Breast epithelium (tissue), 4 donors: ENCODE measurements around the gene GNAT2. TPM values are rescaled to one million over a fixed set of nuclear protein-coding genes. Genes with fewer than 3 reads are reported as not detected.

Source experiments
- DNase-seq, 2 donors: peaks; one replicate each; pipeline ENCODE4 v3.0.0-alpha.2; 2019; ENCODE audit warnings: low spot score in 2 of 2
- H3K27ac ChIP-seq, 2 donors: fragments of 200-600 bp; sonication (generic) in 1 of 2; one replicate each; pipeline ENCODE4 v1.5.1; 2016 to 2019; ENCODE audit warnings: mild to moderate bottlenecking in 1 of 2
- H3K27me3 ChIP-seq, 2 donors: fragments of 200-600 bp; sonication (generic) in 1 of 2; one replicate each; pipeline versions ENCODE4 v1.5.1 to v1.6.0; 2017 to 2019; ENCODE audit warnings: control low read depth in 1 of 2, mild to moderate bottlenecking in 1 of 2
- H3K36me3 ChIP-seq: fragments of 200-600 bp; one replicate; pipeline ENCODE4 v1.5.1; 2019
- H3K4me1 ChIP-seq, 2 donors: fragments of 200-600 bp; sonication (generic); one replicate each; pipeline ENCODE4 v1.5.1; 2016 to 2019; ENCODE audit warnings: control low read depth in 1 of 2
- H3K4me3 ChIP-seq, 3 donors: fragments of 200-600 bp; sonication (generic); 1 replicate in 2 of 3; 2 replicates in 1 of 3; pipeline ENCODE4 v1.5.1; 2016 to 2019; ENCODE audit warnings: mild to moderate bottlenecking in 3 of 3, moderate library complexity in 2 of 3
- H3K9me3 ChIP-seq, 2 donors: fragments of 200-600 bp; sonication (generic) in 1 of 2; one replicate each; pipeline ENCODE4 v1.5.1; 2016 to 2019; ENCODE audit warnings: control low read depth in 1 of 2
- POLR2A ChIP-seq: fragments of 450-650 bp; IDR thresholded peaks from one replicate; pipeline ENCODE4 v1.6.1; 2016; ENCODE audit warnings: antibody characterized with exemption, mild to moderate bottlenecking, moderate library complexity
- POLR2AphosphoS5 ChIP-seq, 3 donors: sonication (generic); formaldehyde crosslinking; IDR thresholded peaks; one replicate each; pipeline ENCODE4 v1.6.1; 2017; ENCODE audit warnings: antibody characterized with exemption in 3 of 3
- intact Hi-C: fragments of 100-400 bp; cut with DNase I; formaldehyde crosslinking; loops from one replicate; pipeline ENCODE4 v1.15.1; 2023; ENCODE audit warnings: low total_unique reads
- total RNA-seq, 3 donors: library from RNA; depleted of rRNA; stranded (reverse); fragments of >200 nt; gene quantifications; one replicate each; pipeline ENCODE4 v1.1.0, GENCODE V29; 2016
- TF ChIP-seq, protein P1 (sequence below), 3 donors: fragments of 450-650 bp; IDR thresholded peaks; one replicate each; pipeline ENCODE4 v1.5.1; 2016 to 2017; ENCODE audit warnings: antibody characterized with exemption in 3 of 3, mild to moderate bottlenecking in 3 of 3, moderate library complexity in 3 of 3

The GNAT2 gene
- total RNA-seq, 3 donors from 2014 or later = not detected

- DNase-seq = no peak
- H3K9me3 ChIP-seq = no peaks in the 10 kb centered on the region
- no peaks in the 10 kb centered on the region for H3K36me3 ChIP-seq
- no peak overlapping the region for H3K27ac ChIP-seq
- no peaks in the 10 kb centered on the region for H3K27me3 ChIP-seq
- intact Hi-C loops = no loop called here
- H3K4me3 ChIP-seq = no peak overlapping the region
- peaks cover 0 to under 1% of the 10 kb centered on the region in 2 donors for H3K4me1 ChIP-seq
- TF ChIP-seq POLR2A (no peak), POLR2AphosphoS5 (IDR thresholded peaks at IDR 0.05) (no peak)
- TF ChIP-seq, protein P1, sequence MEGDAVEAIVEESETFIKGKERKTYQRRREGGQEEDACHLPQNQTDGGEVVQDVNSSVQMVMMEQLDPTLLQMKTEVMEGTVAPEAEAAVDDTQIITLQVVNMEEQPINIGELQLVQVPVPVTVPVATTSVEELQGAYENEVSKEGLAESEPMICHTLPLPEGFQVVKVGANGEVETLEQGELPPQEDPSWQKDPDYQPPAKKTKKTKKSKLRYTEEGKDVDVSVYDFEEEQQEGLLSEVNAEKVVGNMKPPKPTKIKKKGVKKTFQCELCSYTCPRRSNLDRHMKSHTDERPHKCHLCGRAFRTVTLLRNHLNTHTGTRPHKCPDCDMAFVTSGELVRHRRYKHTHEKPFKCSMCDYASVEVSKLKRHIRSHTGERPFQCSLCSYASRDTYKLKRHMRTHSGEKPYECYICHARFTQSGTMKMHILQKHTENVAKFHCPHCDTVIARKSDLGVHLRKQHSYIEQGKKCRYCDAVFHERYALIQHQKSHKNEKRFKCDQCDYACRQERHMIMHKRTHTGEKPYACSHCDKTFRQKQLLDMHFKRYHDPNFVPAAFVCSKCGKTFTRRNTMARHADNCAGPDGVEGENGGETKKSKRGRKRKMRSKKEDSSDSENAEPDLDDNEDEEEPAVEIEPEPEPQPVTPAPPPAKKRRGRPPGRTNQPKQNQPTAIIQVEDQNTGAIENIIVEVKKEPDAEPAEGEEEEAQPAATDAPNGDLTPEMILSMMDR (IDR thresholded peaks at IDR 0.05) = no peak
Observed at GRCh38 chr1:109626682-109627408, 7.4 kb upstream of the GNAT2 start.

DNA sequence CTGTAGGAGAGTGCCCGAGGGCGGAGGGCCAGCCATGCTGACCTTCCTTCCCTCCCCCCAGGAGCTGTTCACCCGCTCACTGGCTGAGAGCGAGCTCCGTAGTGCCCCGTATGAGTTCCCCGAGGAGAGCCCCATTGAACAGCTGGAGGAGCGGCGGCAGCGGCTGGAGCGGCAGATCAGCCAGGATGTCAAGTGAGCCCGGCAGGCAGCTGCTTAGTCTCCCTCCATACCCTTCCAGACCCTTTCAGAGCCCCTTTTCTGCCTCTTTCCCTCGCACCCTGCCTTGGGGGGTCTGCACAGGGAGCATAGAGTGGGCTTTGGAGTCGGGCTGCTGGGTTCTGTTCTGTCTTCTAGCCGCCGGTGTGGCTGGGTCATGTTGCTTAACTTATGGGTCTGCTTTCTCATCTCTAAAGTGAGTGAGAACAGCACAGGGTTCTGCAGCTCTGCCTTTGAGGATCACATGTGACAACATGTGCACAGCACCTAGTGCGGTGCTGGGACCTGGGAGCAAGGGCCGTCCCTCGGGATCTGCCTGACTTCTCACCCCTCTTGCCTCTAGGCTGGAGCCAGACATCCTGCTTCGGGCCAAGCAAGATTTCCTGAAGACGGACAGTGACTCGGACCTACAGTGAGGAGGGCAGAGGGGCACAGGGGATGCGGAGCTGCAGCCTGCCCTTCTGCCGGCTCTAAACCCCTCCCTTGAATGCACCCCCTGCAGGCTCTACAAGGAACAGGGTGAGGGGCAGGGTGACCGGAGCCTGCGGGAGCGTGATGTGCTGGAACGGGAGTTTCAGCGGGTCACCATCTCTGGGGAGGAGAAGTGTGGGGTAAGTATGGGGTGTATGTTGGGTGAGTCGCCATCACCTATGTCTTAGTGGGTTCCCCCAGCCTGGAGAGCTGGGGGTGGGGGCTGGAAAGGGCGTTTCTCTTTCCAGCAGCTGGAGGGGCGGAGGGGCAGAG is 6.5 kb upstream of the GNAT2 start:
- Histone ChIP-seq H3K4me3 (no peak overlapping the region), H3K4me1 (peaks cover 0 to 7% of the 10 kb centered on the region in 2 donors), H3K27me3 (no peaks in the 10 kb centered on the region), H3K9me3 (no peaks in the 10 kb centered on the region), H3K36me3 (no peaks in the 10 kb centered on the region), H3K27ac (no peak overlapping the region)
- intact Hi-C loops = no loop called here
- no peak for TF ChIP-seq POLR2AphosphoS5 (IDR thresholded peaks at IDR 0.05)
- TF ChIP-seq, protein P1 (IDR thresholded peaks at IDR 0.05) = no peak
- no peak for DNase-seq

DNA sequence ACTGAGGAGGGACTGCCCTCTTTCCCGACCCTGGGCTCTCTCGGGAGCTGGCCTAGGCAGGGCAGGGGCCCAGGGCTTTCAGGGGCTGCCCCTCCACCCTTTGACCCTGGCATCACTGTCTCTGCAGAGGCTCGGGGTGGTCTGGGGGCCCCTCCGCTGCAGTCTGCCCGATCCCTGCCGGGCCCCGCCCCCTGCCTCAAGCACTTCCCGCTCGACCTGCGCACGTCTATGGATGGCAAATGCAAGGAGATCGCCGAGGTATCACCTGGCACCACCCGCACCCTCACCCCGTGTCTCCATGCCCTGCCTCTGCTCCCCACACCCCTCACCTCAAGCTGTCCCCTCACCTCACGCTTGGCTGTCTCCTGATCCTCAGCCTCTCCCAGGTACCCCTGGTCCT is 5.8 kb upstream of the GNAT2 start:
- Histone ChIP-seq H3K36me3 (no peaks in the 10 kb centered on the region), H3K27me3 (no peaks in the 10 kb centered on the region), H3K4me3 (no peak overlapping the region), H3K4me1 (peaks cover 0 to 7% of the 10 kb centered on the region in 2 donors), H3K27ac (no peak overlapping the region), H3K9me3 (no peaks in the 10 kb centered on the region)
- TF ChIP-seq POLR2A (no peak), POLR2AphosphoS5 (IDR thresholded peaks at IDR 0.05) (no peak)
- TF ChIP-seq, protein P1 (IDR thresholded peaks at IDR 0.05) = no peak
- no peak for DNase-seq
- intact Hi-C loops = no loop called here

- H3K9me3 ChIP-seq = no peaks in the 10 kb centered on the region
- H3K4me1 ChIP-seq = peaks cover 0 to 8% of the 10 kb centered on the region in 2 donors
- H3K4me3 ChIP-seq = peak overlapping the region in 2 of 3 donors; percentile 13 to 18
- no peaks in the 10 kb centered on the region for H3K36me3 ChIP-seq
- DNase-seq = no peak
- H3K27ac ChIP-seq = peak overlapping the region in 1 of 2 donors; percentile 26
- no peaks in the 10 kb centered on the region for H3K27me3 ChIP-seq
- intact Hi-C loops = no loop called here
- no peak for TF ChIP-seq POLR2AphosphoS5 (IDR thresholded peaks at IDR 0.05)
- TF ChIP-seq, protein P1 (IDR thresholded peaks at IDR 0.05) = no peak
- TF ChIP-seq POLR2A = no peak
Observed at GRCh38 chr1:109624201-109625010, 5.0 kb upstream of the GNAT2 start.
